Transverse colon (tissue), 4 donors: Measurements from ENCODE around the gene HP1BP3. TPM values are rescaled to one million over a fixed set of nuclear protein-coding genes. Genes with fewer than 3 reads are reported as not detected.

Source experiments
- DNase-seq: peaks from one replicate; pipeline ENCODE4 v3.0.0-alpha.2; 2019
- H3K27ac ChIP-seq, 4 donors: fragments of 200-600 bp; sonication (generic); 2 replicates each; pipeline ENCODE4 v1.5.1; 2016 to 2018; ENCODE audit warnings: inconsistent platforms in 4 of 4
- H3K27me3 ChIP-seq: fragments of 200-600 bp; sonication (generic); 2 replicates; pipeline ENCODE4 v1.5.1; 2017; ENCODE audit warnings: inconsistent platforms
- H3K36me3 ChIP-seq, 4 donors: fragments of 200-600 bp; sonication (generic); 2 replicates each; pipeline ENCODE4 v1.5.1; 2017 to 2019; ENCODE audit warnings: inconsistent platforms in 4 of 4
- H3K4me1 ChIP-seq, 4 donors: fragments of 200-600 bp; sonication (generic); 2 replicates each; pipeline ENCODE4 v1.5.1; 2017 to 2020; ENCODE audit warnings: inconsistent platforms in 4 of 4
- H3K4me3 ChIP-seq, 4 donors: fragments of 200-600 bp; sonication (generic); 1 replicate in 1 of 4; 2 replicates in 3 of 4; pipeline versions ENCODE4 v1.5.1 to v1.6.1; 2017 to 2019; ENCODE audit warnings: inconsistent platforms in 4 of 4
- H3K9me3 ChIP-seq, 2 donors: fragments of 200-600 bp; sonication (generic); 2 replicates each; pipeline ENCODE4 v1.5.1; 2017 to 2019; ENCODE audit warnings: inconsistent platforms in 2 of 2
- CTCF ChIP-seq, 5 experiments: fragments of 200-600 bp in 3 of 5; fragments of 450-650 bp in 2 of 5; sonication (generic) in 3 of 5; IDR thresholded peaks; 1 replicate in 2 of 5; 2 replicates in 3 of 5; pipeline ENCODE4 v1.5.1; 2016 to 2017; ENCODE audit warnings: antibody characterized with exemption in 5 of 5, inconsistent platforms in 3 of 5, mild to moderate bottlenecking in 2 of 5, moderate library complexity in 1 of 5
- EP300 ChIP-seq: sonication (generic); formaldehyde crosslinking; IDR thresholded peaks from one replicate; pipeline ENCODE4 v1.6.1; 2017; ENCODE audit warnings: antibody characterized with exemption, low read depth
- POLR2A ChIP-seq: fragments of 450-650 bp; IDR thresholded peaks from one replicate; pipeline ENCODE4 v1.6.1; 2016; ENCODE audit warnings: antibody characterized with exemption, mild to moderate bottlenecking, moderate library complexity
- POLR2AphosphoS5 ChIP-seq, 3 donors: sonication (generic); formaldehyde crosslinking; IDR thresholded peaks; one replicate each; pipeline ENCODE4 v1.6.1; 2016; ENCODE audit warnings: antibody characterized with exemption in 3 of 3
- WGBS, 2 donors: methylation state at CpG; one replicate each; pipeline ENCODE4 v1.1.5; 2018; ENCODE audit warnings: low coverage in 1 of 2; 5-methylcytosine and 5-hydroxymethylcytosine counted together
- in situ Hi-C, 4 donors: fragments of 200-750 bp; cut with MboI; loops; one replicate each; pipeline versions ENCODE4 v1.15.0 to v1.15.1; 2017; ENCODE audit warnings: low sequenced_read_pairs in 3 of 4, low pct_ligation_motif_present in 1 of 4, low pct_unique_long_range_greater_than_20kb in 1 of 4
- intact Hi-C: fragments of 100-400 bp; cut with DNase I; formaldehyde crosslinking; loops from one replicate; pipeline ENCODE4 v1.15.1; 2023; ENCODE audit warnings: low total_unique reads
- total RNA-seq, 4 donors: library from RNA; depleted of rRNA; stranded (reverse); fragments of >200 nt; gene quantifications; one replicate each; pipeline ENCODE4 v1.1.0, GENCODE V29; 2016

The HP1BP3 gene
- total RNA-seq, 4 donors from 2014 or later: 143 to 272 (median 197) TPM

GRCh38 chr1:20771780-20772179 is 15.3 kb downstream of the HP1BP3 start:
- WGBS, 2 donors: 92 to 93% methylated on average over 3 of the region's 3 CpGs
- DNase-seq: no peak
- H3K27me3 ChIP-seq: no peaks in the 10 kb centered on the region
- intact Hi-C loops (no loop called here), in situ Hi-C loops (no loop called here)
- H3K4me1 ChIP-seq: peaks cover 0 to 6% (median 2%) of the 10 kb centered on the region in 4 donors
- no peak overlapping the region for H3K4me3 ChIP-seq
- H3K36me3 ChIP-seq: peaks cover 0 to 91% (median 46%) of the 10 kb centered on the region in 4 donors
- TF ChIP-seq POLR2AphosphoS5 (IDR thresholded peaks at IDR 0.05) (no peak), POLR2A (no peak), CTCF (IDR thresholded peaks at IDR 0.05) (no peak), EP300 (no peak)
- no peaks in the 10 kb centered on the region for H3K9me3 ChIP-seq
- no peak overlapping the region for H3K27ac ChIP-seq

GRCh38 chr1:20770314-20771087 is 16.6 kb downstream of the HP1BP3 start:
- in situ Hi-C loops: no loop called here

GRCh38 chr1:20767271-20767670 is 19.8 kb downstream of the HP1BP3 start:
- no peaks in the 10 kb centered on the region for H3K27me3 ChIP-seq
- in situ Hi-C loops: no loop called here
- no peak overlapping the region for H3K4me3 ChIP-seq

More at GRCh38 chr1:20770314-20771087, 16.6 kb downstream of the HP1BP3 start:
- Histone ChIP-seq H3K4me3 (no peak overlapping the region), H3K27me3 (no peaks in the 10 kb centered on the region), H3K27ac (no peak overlapping the region), H3K4me1 (no peaks in the 10 kb centered on the region), H3K9me3 (no peaks in the 10 kb centered on the region), H3K36me3 (peaks cover 0 to 96% (median 47%) of the 10 kb centered on the region in 4 donors)
- no peak for DNase-seq
- no peak for TF ChIP-seq CTCF (IDR thresholded peaks at IDR 0.05)
- TF ChIP-seq POLR2AphosphoS5 (IDR thresholded peaks at IDR 0.05): no peak
- no peak for TF ChIP-seq EP300
- no peak for TF ChIP-seq POLR2A
- WGBS, 2 donors: 92 to 95% methylated on average over 6 of the region's 6 CpGs
- intact Hi-C loops: no loop called here

GRCh38 chr1:20763417-20763816 is 23.7 kb downstream of the HP1BP3 start:
- TF ChIP-seq CTCF (IDR thresholded peaks at IDR 0.05) (no peak), EP300 (no peak), POLR2AphosphoS5 (IDR thresholded peaks at IDR 0.05) (no peak), POLR2A (no peak)

More at GRCh38 chr1:20767271-20767670, 19.8 kb downstream of the HP1BP3 start:
- Histone ChIP-seq H3K36me3 (peaks cover 0 to 96% (median 46%) of the 10 kb centered on the region in 4 donors), H3K9me3 (no peaks in the 10 kb centered on the region), H3K27ac (no peak overlapping the region), H3K4me1 (no peaks in the 10 kb centered on the region)
- DNase-seq: no peak
- intact Hi-C loops: no loop called here
- TF ChIP-seq POLR2A: no peak
- no peak for TF ChIP-seq POLR2AphosphoS5 (IDR thresholded peaks at IDR 0.05)
- TF ChIP-seq EP300: no peak
- no peak for TF ChIP-seq CTCF (IDR thresholded peaks at IDR 0.05)

More at GRCh38 chr1:20763417-20763816, 23.7 kb downstream of the HP1BP3 start:
- H3K36me3 ChIP-seq: peaks cover 0 to 92% (median 39%) of the 10 kb centered on the region in 4 donors
- H3K4me1 ChIP-seq: no peaks in the 10 kb centered on the region
- in situ Hi-C loops (no loop called here), intact Hi-C loops (no loop called here)
- H3K9me3 ChIP-seq: no peaks in the 10 kb centered on the region
- H3K27me3 ChIP-seq: no peaks in the 10 kb centered on the region
- H3K4me3 ChIP-seq: no peak overlapping the region
- WGBS, 2 donors: 92 to 100% methylated on average over 3 of the region's 3 CpGs
- no peak overlapping the region for H3K27ac ChIP-seq
- DNase-seq: no peak
